Sciatic nerve (tissue), 2 donors: ENCODE data around the gene TM4SF4. TPM values are rescaled to one million over a fixed set of nuclear protein-coding genes. Genes with fewer than 3 reads are reported as not detected.

Experiments used
- ATAC-seq: fragments of 200-7000 bp; cut with Tn5 transposase; one replicate; pipeline ENCODE4 v1.9.1; 2020; ENCODE audit warnings: mild to moderate bottlenecking, moderate library complexity
- DNase-seq: peaks from one replicate; pipeline ENCODE4 v3.0.0-alpha.2; 2020; ENCODE audit warnings: low spot score
- intact Hi-C: fragments of 100-400 bp; cut with DNase I; formaldehyde crosslinking; loops from one replicate; pipeline ENCODE4 v1.14.2; 2022
- total RNA-seq: library from RNA; stranded (reverse); fragmentation: NEBNext Ultra II Directional; extraction: Animal tissue kit (Norgen Biotek cat#: 25700); gene quantifications from one replicate; pipeline ENCODE4 v1.2.1, GENCODE V29; 2021
- donor health status: DM: no; HTN: no; CAD: no.
- donor health status: DM: no; HTN: no; CAD: no.

TM4SF4 gene
- total RNA-seq, 1 donor from 2014 or later: not detected

GRCh38 chr3:149501524-149501923, 27.0 kb downstream of the TM4SF4 start:
- intact Hi-C loops: no loop called here
- ATAC-seq (peak; percentile 41), DNase-seq (no peak)

GRCh38 chr3:149502438-149502837, 27.9 kb downstream of the TM4SF4 start:
- DNase-seq (no peak), ATAC-seq (no peak)
- intact Hi-C loops: no loop called here

GRCh38 chr3:149506540-149506939, 32.0 kb downstream of the TM4SF4 start:
- ATAC-seq (no peak), DNase-seq (no peak)
- intact Hi-C loops: no loop called here

GRCh38 chr3:149506965-149507364, 32.5 kb downstream of the TM4SF4 start:
- intact Hi-C loops: no loop called here
- DNase-seq (no peak), ATAC-seq (no peak)

GRCh38 chr3:149507491-149508324, 33.2 kb downstream of the TM4SF4 start:
- no peak for DNase-seq
- intact Hi-C loops: no loop called here
- ATAC-seq: peak; percentile 72

GRCh38 chr3:149509526-149509925, 35.0 kb downstream of the TM4SF4 start:
- intact Hi-C loops: no loop called here
- ATAC-seq (no peak), DNase-seq (no peak)

GRCh38 chr3:149510480-149510879, 36.0 kb downstream of the TM4SF4 start:
- intact Hi-C loops: loop anchor here (5.0 kb wide), 1 partner anchor 207 kb away; no protein-coding TSS in a partner anchor
- DNase-seq (no peak), ATAC-seq (no peak)

GRCh38 chr3:149511040-149511626, 36.6 kb downstream of the TM4SF4 start:
- intact Hi-C loops: loop anchor here (5.0 kb wide), 1 partner anchor 206 kb away; no protein-coding TSS in a partner anchor
- ATAC-seq: no peak
- no peak for DNase-seq

GRCh38 chr3:149512073-149512782, 37.7 kb downstream of the TM4SF4 start:
- ATAC-seq: peak; percentile 77
- peak; percentile 73 for DNase-seq
- intact Hi-C loops: loop anchor here (5.0 kb wide), 1 partner anchor 205 kb away; no protein-coding TSS in a partner anchor

- DNase-seq (no peak), ATAC-seq (no peak)
- intact Hi-C loops: loop anchor here (5.0 kb wide), 1 partner anchor 203 kb away; no protein-coding TSS in a partner anchor
Measured at GRCh38 chr3:149514471-149514870, 40.0 kb downstream of the TM4SF4 start.

- DNase-seq: no peak
- intact Hi-C loops: no loop called here
- no peak for ATAC-seq
Measured at GRCh38 chr3:149515249-149515648, 40.8 kb downstream of the TM4SF4 start.

GRCh38 chr3:149516920-149517319, 42.4 kb downstream of the TM4SF4 start:
- ATAC-seq: no peak
- intact Hi-C loops: no loop called here
- DNase-seq: no peak

GRCh38 chr3:149519912-149520311, 45.4 kb downstream of the TM4SF4 start:
- ATAC-seq (no peak), DNase-seq (no peak)
- intact Hi-C loops: no loop called here

GRCh38 chr3:149523512-149524299, 49.2 kb downstream of the TM4SF4 start:
- no peak for DNase-seq
- no peak for ATAC-seq
- intact Hi-C loops: no loop called here

- DNase-seq (no peak), ATAC-seq (peak; percentile 80)
- intact Hi-C loops: no loop called here
Measured at GRCh38 chr3:149527531-149528339, 53.2 kb downstream of the TM4SF4 start.

- intact Hi-C loops: no loop called here
- ATAC-seq (no peak), DNase-seq (no peak)
Measured at GRCh38 chr3:149528340-149528650, 53.8 kb downstream of the TM4SF4 start.

- no peak for DNase-seq
- ATAC-seq: no peak
- intact Hi-C loops: no loop called here
Measured at GRCh38 chr3:149529099-149529498, 54.6 kb downstream of the TM4SF4 start.

GRCh38 chr3:149532489-149533180, 58.1 kb downstream of the TM4SF4 start:
- intact Hi-C loops: loop anchor here (5.0 kb wide), 1 partner anchor 125 kb away; the partner anchor contains the start of gene WWTR1
- ATAC-seq (no peak), DNase-seq (no peak)
